ENCODE measurements around the gene CRYBG1. TPM values are rescaled to one million over a fixed set of nuclear protein-coding genes. Genes with fewer than 3 reads are reported as not detected.

Gene CRYBG1
- total and polyA plus RNA-seq, 10 of the 15 experiments (the other 5 are each of a cell fraction or from before 2014, with no cell fraction given) = 6.5 to 57.0 (median 25.2) TPM

GRCh38 chr6:106574741-106575458 lies 214.4 kb downstream of the CRYBG1 start:
- ChIA-PET POLR2A (no interaction called here), SMC1A (ENCODE audit: uncharacterized antibody, unreplicated experiment) (interaction anchor here (2.5 kb wide), 1 partner anchor 130 kb away, joined by 9 read pairs; no protein-coding TSS in a partner anchor), RAD21 (ENCODE audit: unreplicated experiment) (no interaction called here), CTCF (no interaction called here)
- ATAC-seq (no peak; the same call in 2 of the 3 replicates), DNase-seq (ENCODE audit: low read depth, low spot score) (no peak), FAIRE-seq (no peak)
- TF ChIP-seq PAX8 (IDR thresholded peaks at IDR 0.05) (no peak), PBX3 (IDR thresholded peaks at IDR 0.05; ENCODE audit: insufficient replicate concordance, low read depth, low read length) (no peak), CBX5 (IDR thresholded peaks at IDR 0.05; ENCODE audit: low read depth) (no peak), PKNOX1 (IDR thresholded peaks at IDR 0.05) (no peak), RAD51 (IDR thresholded peaks at IDR 0.05) (no peak), RBBP5 (conservative IDR thresholded peaks at IDR 0.05) (no peak), CBX3 (IDR thresholded peaks at IDR 0.05; ENCODE audit: borderline replicate concordance, low read depth) (no peak), NR2F1 (conservative IDR thresholded peaks at IDR 0.05) (no peak), NFXL1 (IDR thresholded peaks at IDR 0.05; ENCODE audit: borderline replicate concordance) (no peak), EZH2 (IDR thresholded peaks at IDR 0.05; ENCODE audit: borderline replicate concordance, control insufficient read depth, low read depth, low read length) (no peak), KAT2A (conservative IDR thresholded peaks at IDR 0.05; ENCODE audit: control insufficient read depth, low read depth, low read length) (no peak), TCF3 (IDR thresholded peaks at IDR 0.05; ENCODE audit: borderline replicate concordance, insufficient read depth, low read depth, low read length) (no peak), LARP7 (IDR thresholded peaks at IDR 0.05) (no peak), NFYA (IDR thresholded peaks at IDR 0.05; ENCODE audit: borderline replicate concordance, low read depth, low read length) (no peak)
- Histone ChIP-seq H3K27ac (ENCODE audit: control insufficient read depth, insufficient read depth) (no peak overlapping the region), H4K20me1 (ENCODE audit: control insufficient read depth, insufficient read depth) (no peaks in the 10 kb centered on the region), H3K36me3 (ENCODE audit: control insufficient read depth in 2 of 2, insufficient read depth in 2 of 2, low read length in 1 of 2) (peaks cover 0 to 6% of the 10 kb centered on the region in 2 experiments), H3K79me2 (ENCODE audit: control insufficient read depth, insufficient read depth, low read length) (no peaks in the 10 kb centered on the region), H3K4me3 (no peak overlapping the region), H2AFZ (ENCODE audit: control insufficient read depth, low read depth, low read length) (no peak overlapping the region), H3K4me1 (ENCODE audit: control insufficient read depth, insufficient read depth, low read length) (no peaks in the 10 kb centered on the region), H3K4me2 (ENCODE audit: control insufficient read depth, insufficient read depth) (no peak overlapping the region), H3K9ac (ENCODE audit: control insufficient read depth, insufficient read depth, low read length) (no peak overlapping the region), H3K27me3 (replicated peaks in 1 of 2; ENCODE audit: control insufficient read depth in 2 of 2, insufficient read depth in 2 of 2, low read length in 1 of 2) (no peaks in the 10 kb centered on the region), H3K9me3 (replicated peaks; ENCODE audit: control insufficient read depth, insufficient read depth, low read length) (no peaks in the 10 kb centered on the region)
- intact Hi-C loops (cut with micrococcal nuclease; ENCODE audit: unreplicated experiment) (no loop called here), in situ Hi-C loops (cut with MboI) (no loop called here)
- BruUV-seq (replicated peaks) = no TSS peak
- 85% methylated on average over 15 of the region's 16 CpGs for WGBS (ENCODE audit: insufficient coverage, insufficient replicate concordance, low lambda C conversion rate, missing lambda C conversion rate)
